SIG-M5 (cell line): Measurements from ENCODE around the gene TSHZ3.

ENCODE experiments used
- DNase-seq: peaks from one replicate; lab custom pipeline; 2025; lab: John Stamatoyannopoulos, UW

TSHZ3 gene

DNA sequence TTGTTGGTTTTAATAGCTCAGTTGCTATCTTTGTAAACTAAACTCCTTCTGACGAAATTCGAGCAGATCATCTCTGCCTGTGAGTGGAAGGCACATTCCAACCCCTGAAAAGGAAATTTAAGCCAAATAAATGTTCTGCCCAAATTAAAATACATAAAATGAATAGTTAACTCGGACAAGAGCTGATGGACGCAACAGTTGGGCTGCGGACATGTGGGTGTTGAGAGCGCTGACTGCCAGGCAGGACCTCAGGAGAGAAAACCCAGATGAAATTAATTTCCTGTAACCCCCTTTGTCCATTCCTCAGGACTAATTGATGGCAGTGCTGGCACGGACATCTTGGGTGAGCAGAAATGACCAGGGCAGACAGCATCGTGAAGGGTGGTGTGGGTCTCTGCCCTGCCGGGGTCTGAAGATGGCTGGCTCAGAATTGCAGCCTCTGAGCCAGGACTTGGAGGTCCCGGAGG lies 86.5 kb downstream of the TSHZ3 start:
- no peak for DNase-seq

DNA sequence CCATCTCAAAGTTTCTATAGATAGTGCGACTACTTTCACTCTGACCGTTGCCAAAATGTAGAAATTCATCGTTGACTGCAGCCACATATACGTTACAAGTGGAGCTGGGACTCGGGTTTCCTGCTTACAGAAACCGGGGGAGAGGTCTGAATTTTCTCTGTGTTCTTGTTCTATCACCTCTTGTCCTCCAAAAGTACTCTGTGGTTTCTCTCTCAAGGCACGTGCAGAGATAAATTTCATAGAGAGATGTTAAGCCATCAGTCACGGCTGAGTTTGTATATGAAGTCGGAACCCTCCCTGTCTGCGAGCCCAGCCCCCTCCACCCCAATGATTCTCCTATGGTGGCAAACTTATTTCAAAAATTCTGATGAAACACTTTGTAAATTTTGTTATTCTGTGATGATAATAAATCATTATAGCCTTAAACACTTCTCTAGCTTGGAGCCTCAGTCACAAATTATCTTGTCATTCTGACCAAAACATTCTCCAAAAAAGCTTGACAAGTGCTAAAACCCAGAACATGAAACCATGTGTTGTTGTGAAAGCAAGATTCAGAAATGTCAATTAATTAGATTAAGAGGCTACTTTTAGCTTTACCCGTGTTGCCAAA lies 87.5 kb downstream of the TSHZ3 start:
- DNase-seq = no peak

DNA sequence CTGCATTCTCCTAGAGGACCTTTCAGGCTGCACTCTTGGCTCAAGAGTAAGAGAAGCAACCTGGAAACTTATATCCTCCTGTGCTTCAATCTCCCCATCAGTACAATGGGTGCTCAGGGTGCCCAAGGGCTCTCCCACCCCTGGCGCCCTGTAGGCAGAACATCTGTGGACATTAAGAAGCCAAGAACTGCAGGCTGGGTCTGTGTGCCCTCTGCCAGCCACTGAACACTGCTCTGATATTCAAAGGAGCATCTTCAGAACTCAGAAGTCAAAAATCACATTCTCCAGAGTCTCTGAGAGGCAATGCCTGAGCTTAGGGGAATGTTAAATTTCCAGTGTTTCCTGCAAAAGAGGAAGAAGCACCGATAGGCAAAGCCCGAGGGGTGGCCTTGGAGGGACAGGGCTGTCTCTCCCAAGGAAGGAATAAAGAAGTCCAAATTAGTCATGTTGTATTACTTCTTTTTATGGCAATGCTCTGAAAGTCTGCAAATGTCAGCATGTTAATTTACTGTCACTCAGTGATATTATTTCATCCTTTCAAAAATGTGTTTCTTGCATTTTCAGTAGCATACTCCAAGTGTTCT lies 88.1 kb downstream of the TSHZ3 start:
- no peak for DNase-seq

DNA sequence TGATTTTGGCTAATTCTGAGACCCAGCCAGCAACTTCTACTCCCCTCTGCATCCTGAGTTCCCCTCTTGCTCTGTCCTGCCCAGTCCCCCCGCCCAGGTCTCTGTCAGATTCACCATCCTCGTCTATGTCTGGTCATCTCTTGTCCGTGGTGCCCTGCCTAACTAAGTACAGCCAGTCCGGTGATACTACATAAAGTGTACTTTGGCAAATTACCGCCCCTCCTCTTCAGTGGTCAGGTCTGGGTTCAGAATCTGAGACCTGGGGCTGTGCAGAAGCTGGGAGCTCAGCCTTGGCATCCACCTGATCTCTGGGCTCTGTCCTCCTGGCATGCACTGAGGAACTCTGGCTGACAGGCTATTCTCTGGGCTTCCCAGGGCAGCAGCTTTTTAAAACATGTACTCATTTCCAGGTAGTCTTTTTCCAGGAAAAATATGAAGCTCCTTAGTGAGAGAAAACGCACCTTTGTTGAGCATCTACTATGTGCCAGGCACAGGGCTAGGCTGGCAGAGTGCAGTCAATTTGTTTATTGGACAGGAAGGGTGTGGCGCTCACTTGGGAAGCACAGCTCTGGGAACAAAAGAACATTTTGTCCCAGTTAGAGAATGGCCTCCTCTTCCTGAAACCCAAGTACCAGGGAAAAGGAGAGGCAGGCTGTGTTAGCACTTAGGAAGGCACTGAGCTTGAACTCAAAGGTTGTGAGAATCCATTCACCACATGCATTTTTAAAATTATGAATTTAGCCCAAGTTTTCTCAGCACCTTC lies 88.9 kb downstream of the TSHZ3 start:
- no peak for DNase-seq

DNA sequence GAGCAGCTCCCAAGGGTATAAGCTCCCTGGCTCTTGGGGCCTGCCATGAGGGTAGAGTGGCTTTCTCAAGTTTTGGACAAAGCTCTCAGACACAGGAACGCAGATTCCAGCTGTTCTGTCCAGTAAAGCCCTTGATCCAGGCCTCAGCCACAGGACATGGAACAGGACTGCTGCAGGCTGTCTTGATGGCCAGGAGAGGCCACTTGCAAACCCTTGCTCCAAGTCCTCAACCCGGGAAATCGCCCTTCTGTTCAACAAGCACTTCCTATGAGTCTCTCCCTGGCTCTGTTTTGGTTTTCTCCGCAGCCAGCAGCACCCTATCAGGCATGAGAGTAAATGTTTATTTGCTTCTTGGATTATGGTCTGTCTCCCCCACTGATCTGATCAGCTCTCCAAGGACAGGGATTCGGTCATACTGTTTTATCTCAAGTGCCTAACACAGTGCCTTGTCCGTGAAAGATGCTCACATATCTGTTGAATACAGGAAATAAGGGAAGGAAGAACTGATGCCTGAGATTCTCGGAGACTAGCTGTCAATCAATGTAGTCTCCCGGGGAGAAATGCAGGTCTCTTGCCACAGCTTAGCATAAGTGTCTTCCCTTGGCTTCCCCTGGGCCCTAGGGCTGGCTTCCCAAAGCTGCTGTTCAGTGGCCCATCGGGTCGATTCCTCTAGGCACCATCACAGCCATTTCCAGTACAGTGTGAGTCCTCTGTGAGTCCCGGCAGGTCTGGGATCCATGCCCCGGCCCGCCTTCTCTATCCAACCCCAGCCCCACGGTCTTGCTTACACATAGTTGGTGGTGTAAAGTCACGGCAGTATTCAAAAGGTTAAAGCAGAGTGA lies 90.8 kb downstream of the TSHZ3 start:
- no peak for DNase-seq

DNA sequence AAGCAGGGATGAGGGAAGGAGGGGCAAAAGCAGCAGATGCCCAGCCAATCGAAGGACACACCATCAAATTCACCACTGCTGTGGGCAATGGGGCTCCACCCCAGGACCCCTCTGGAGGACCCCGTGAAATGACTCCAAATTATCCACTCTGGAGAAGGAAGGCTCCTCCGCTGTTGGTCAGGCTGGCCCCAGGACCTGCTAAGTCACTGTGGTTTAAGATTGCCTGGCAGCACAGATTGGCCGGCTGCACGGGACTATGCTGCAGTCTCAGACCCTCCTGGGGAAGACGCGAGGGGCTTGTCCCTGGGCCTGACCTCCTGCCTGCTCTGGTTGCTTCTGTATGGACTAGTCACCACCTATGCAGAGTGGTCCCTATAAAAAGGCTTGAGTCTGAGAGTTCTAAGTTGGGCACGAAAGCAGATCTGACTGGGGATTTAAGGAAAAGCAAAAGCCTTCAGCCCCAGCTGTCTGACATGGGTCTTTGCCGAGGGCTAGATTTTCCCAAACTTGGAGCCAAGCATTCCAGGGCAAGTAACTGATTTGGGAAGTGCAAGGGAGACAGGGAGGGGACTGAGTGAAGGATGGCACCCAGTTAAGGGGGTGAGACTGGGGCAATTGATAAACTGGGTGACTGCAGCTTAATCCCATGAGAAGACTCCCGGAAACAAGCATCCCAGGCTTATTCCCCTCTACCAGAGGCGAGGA lies 91.7 kb downstream of the TSHZ3 start:
- DNase-seq = no peak

DNA sequence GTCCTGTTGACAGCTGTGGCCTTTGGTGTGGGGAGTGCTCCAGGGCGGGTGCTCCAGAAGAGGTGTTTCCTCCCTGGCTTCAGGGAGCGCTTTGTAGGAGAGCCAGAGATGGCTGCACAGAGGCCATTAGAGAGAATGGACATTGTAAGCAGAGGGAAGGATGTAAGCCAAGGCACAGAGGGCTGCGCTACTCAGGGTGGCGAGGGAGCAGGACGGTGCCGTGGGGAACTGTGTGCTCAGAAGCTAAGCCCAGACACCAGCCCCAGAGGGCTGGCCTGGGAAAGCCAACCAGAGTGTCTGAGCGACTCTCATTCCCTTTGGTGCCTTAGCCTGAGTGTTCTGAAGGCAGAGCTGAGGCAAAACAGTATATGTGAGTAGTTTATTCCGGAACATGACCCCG lies 92.2 kb downstream of the TSHZ3 start:
- DNase-seq = no peak

DNA sequence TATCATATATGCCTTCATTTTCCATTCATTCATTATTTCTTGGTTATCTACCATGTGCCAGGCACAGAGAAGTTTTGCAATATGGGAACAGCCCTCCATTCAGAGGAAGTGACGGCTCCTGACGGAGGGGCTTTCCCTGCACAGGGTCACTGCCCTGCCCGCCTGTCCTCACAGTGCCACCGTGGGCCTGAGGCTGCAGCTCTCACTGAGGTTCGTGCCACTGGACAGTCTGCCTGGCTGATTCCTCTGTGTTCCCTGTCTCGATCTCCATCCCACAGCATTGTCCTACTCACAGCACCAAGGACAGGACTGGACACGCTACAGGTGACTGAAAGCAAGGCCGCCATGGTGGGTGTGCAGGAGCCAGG lies 92.7 kb downstream of the TSHZ3 start:
- no peak for DNase-seq

DNA sequence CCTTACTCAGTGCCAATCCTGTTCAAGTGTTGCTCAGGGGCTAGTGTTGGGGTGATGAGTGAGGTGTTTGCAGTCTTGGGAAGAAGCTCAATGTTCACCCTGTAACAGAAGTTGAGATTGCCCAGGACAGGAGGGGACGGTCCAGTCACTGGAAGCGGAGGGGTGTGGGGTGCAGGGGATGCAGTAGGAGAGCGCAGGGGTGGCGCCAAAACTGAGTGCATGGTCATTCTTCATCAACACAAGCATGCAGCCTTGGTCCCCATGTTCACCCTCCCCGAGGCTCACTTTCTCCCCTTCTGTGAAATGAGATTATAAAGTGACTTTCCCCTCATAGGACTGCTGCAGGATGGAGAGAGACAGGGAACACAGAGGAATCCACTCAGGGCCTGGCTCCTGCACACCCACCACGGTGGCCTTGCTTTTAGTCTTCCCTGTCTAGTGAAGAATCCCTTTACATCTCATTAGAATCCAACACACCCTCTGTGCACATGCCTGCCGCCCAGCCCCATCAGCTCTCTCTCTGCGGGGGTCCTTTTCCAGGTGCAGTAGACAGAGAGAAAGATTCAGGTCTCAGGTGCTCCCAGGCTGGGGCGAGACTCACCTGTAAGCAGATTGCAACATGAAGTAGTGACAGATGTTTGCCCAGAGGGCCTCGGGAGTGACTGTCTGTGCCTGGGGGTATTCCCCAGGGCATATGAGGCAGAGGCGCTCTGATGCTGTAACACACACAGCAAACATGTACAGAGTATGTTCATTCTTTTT lies 93.2 kb downstream of the TSHZ3 start:
- DNase-seq = no peak

DNA sequence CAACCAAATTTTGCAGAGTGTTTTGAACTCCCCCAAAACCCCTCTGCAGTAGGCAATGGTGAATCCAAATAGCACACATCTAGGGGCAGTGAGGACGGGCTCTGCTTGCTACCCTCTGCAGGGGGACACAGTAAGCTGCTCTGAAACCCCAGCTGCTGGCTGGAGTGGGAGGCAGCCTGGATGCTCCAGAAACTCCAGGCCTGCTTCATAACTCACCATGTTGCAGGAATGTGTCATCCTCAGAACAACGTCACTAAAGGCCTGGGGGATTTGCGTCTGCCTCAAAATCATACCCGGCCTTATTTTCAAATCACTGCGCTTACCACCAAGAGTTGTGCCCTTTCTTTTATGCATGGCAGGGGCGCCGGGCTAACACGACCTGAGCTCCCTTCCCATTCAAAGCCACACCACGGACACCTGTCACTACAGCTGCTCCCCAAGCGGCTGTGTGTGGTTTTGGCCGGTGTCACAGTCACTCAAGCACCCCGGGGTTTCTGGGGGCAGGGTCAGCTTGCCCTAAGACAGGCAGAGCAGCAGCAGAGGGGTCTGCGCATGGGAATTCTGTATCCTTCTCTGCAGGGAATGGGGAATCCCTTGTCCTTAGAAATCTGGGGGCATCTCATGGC lies 93.9 kb downstream of the TSHZ3 start:
- no peak for DNase-seq

DNA sequence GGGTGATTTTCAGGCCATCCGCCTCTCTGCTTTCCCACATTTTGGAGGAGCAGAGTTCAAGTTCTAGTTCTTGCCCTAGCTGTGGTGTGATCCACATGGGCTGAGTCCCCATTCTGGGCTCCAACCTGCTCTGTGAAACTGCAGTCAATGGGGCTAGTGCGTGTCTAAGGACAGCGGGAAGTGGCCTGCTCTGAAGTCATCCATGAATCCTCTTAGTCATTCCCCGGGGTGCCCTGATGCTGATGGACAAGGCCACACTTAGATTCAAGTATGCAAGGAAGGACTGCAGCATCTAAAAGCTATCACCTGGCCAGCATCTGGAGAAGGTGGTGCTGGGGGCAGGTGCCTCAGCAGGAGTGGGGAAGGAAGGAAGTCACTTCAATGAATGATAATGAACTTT lies 94.6 kb downstream of the TSHZ3 start:
- no peak for DNase-seq

DNA sequence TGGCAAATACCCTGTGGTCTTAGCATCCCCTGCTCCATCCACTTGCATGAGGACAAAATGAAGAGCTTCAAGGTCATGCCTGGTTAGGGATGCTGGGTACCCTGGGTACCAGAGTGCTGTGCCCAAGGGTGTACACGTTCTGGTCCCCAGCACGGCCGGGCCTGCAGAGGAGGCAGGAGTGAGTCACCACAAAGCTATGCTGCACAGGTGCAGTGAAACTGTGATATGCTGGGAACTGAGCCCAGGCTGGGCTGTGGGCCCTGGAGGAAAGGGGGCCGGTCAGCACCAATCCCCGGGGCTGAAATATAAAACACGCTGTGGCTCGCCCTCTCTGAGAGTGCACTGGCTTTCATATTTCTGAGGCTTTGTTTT lies 95.1 kb downstream of the TSHZ3 start:
- DNase-seq = no peak

DNA sequence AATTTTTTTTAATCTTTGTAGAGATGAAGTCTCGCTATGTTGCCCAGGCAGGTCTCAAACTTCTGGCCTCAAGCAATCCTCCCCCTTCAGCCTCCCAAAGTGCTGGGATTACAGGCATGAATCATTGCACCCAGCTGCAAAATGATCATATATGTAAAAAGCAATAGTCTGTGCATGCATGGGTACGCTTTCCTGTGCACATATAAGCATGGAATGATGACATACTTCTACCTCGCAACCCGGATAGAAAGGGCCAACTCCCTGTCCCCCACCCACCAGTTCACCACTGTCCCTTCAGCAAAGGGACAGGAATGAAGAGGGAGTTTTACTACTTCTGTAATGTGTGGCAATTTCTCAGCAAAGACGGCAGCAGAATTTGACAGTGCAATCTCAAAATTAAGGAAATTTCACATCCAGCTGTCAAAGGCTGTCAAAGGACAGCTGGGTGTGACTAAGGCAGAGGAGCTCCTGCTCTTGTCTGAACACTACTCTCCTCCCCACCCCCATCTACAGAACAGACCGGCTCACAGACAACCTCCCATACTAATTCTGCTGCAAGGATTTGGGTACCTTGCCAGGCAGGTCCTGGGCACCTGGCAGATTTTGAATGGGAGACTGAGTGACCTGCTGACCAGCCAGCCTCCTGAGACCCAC lies 95.6 kb downstream of the TSHZ3 start:
- DNase-seq = no peak

DNA sequence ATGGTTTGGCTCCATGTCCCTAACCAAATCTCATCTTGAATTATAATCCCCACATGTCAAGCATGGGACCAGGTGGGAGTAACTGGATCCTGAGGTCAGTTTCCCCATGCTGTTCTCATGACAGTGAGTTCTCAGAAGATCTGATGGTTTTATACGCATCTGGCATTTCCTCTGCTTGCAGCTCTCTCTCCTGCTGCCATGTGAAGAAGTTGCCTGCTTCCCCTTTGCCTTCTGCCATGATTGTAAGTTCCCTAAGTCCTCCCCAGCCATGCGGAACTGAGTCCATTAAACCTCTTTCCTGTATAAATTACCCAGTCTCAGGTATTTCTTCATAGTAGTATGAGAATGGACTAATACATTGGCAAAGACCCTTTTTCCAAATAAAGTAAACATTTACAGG lies 96.8 kb downstream of the TSHZ3 start:
- no peak for DNase-seq

DNA sequence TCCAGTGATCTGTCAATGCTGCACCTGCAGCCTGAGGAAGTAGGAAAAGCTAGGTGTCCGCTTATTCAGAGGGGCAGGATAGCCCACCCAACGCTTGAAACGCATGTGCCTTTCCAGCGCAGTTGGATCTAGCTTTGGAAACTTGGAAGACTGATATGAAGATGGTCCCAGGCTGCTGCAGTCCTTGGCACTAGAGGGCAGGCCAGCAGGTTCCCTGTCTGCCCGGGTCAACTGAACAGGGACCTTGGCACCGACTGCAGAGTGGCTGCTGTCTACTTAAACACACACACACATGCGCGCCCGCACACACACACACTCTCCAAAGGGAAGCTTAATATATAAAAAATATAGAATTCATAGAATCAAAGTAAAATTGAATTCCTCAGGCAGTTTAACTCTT lies 100.0 kb downstream of the TSHZ3 start:
- no peak for DNase-seq

DNA sequence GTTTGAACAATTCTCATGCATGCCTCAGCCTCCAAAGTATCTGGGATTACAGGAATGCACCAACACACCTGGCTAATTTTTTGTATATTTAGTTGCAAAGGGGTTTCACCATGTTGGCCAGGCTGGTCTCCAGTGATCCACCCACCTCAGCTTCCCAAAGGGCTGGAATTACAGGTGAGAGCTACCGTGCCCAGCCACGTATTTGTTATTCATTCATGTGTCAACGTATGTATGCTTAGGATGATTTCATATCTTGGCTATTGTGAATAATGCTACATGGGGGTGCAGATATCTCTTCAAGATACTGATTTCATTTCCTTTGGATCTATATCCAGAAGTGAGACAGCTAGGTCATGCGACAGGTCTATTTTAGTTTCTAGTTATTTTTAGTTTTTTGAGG lies 113.4 kb downstream of the TSHZ3 start:
- no peak for DNase-seq

DNA sequence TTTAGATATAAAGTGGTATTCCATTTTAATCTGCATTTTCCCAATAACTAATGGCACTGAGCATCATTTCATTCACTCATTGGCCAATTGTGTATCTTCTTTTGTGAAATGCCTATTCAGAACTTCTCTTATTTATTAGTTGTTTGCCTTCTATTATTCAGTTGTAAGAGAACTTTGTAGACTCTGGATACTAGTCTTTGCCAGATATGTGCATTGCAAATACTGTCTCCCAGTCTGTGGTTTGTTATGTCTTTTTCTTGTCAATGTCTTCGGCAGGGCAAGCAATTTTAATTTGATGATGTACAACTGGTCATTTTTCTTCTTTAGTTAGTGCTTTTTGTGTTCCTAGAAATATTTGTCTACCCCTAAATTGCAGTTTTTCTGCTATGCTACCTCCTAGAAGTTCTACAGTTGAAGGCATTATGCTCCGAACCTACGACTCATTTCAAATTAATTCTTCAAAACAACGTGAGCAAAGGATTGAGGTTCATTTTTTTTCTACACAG lies 115.9 kb downstream of the TSHZ3 start:
- DNase-seq = no peak

DNA sequence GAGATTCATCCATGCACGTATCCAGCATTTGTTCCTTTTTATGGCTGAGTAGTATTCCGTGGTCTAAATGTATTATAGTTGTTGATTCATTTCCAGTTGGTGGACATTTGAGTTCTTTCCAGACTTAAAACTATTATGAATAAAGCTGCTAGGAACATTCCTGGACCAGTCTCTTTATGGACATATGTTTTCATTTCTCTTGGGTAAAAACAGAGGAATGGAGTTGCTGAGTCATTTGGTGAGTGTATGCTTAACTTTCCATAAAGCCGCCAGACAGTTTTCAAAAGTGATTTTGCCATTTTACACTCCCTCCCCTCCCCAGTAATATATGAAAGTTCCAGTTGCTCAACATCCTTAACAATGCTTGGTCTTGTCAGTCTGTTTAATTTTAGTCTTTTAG lies 116.4 kb downstream of the TSHZ3 start:
- DNase-seq = no peak

DNA sequence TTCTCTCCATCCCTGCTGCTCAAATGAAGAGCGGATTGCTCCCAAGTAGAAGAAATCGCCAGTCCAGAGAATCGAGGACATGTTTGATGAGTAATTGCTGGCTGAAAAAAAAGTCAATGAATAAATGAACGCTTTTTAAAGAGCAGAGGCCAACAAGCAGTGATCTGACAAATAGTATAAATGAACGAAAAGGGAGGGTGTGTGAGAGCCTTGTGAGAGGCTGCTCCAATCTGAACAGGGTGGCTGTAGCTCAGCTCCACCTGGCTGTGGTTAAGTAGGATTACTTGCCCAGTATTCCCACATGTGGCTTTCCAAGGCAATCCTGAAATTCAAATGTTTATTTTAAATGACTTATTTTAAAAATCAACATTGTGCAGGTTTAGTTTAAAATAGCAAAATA lies 117.1 kb downstream of the TSHZ3 start:
- no peak for DNase-seq

DNA sequence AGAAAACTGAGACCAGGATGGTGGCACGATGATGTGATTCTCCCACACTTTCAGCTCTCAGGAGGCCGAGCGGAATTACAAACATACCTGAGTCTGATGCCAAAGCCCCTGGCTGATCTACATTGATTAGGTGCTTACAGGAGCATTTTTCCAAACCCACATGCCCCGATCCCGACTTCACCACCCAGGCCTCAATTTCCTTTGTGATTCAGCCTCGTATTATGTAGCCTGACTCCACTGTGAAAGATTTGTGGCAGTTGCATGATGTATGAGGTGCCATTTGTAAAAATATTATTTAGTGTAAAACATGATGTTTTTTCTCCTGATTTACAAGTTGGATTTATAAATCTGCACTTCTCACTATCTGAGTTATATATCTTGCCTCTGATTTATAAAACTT lies 118.0 kb downstream of the TSHZ3 start:
- DNase-seq = no peak
